SK-N-SH treated with all-trans-retinoic acid at 6 μM for 48 hours (cell line): ENCODE results near the gene C2orf42.

Experiments
- ATAC-seq: fragments of 200-7000 bp; cut with Tn5 transposase; 3 replicates; pipeline ENCODE4 v1.9.1; 2020; ENCODE audit warnings: mild to moderate bottlenecking, moderate library complexity
- ARNTL ChIP-seq: fragments of 450-650 bp; formaldehyde crosslinking; IDR thresholded peaks from 2 replicates; pipeline ENCODE4 v1.5.0; 2020; ENCODE audit warnings: low read depth, mild to moderate bottlenecking, moderate library complexity, borderline replicate concordance
- BACH2 ChIP-seq: fragments of 250-450 bp; sonication (Bioruptor Pico); IDR thresholded peaks from 2 replicates; pipeline ENCODE4 v1.9.0; 2021; ENCODE audit warnings: mild to moderate bottlenecking, borderline replicate concordance
- CSDC2 ChIP-seq: fragments of 250-450 bp; sonication (Bioruptor Pico); IDR thresholded peaks from 2 replicates; pipeline ENCODE4 v1.5.0; 2020; ENCODE audit warnings: mild to moderate bottlenecking, moderate library complexity
- CSRNP3 ChIP-seq: fragments of 250-450 bp; sonication (Bioruptor Pico); IDR thresholded peaks from 2 replicates; pipeline ENCODE4 v1.5.1; 2021; ENCODE audit warnings: mild to moderate bottlenecking, moderate library complexity
- ESRRG ChIP-seq: fragments of 250-450 bp; sonication (Bioruptor Pico); IDR thresholded peaks from 2 replicates; pipeline ENCODE4 v1.6.1; 2021; ENCODE audit warnings: mild to moderate bottlenecking
- GLIS3 ChIP-seq: fragments of 250-450 bp; sonication (Bioruptor Pico); IDR thresholded peaks from 2 replicates; pipeline ENCODE4 v1.5.0; 2020; ENCODE audit warnings: mild to moderate bottlenecking, moderate library complexity
- ISL1 ChIP-seq: fragments of 250-450 bp; sonication (Bioruptor Pico); IDR thresholded peaks from 2 replicates; pipeline ENCODE4 v2.1.2; 2022; ENCODE audit warnings: mild to moderate bottlenecking, moderate library complexity
- OSR1 ChIP-seq: fragments of 250-450 bp; sonication (Bioruptor Pico); IDR thresholded peaks from 2 replicates; pipeline ENCODE4 v1.8.0; 2022; ENCODE audit warnings: moderate library complexity, mild to moderate bottlenecking, inconsistent platforms
- PATZ1 ChIP-seq: fragments of 250-450 bp; sonication (Bioruptor Pico); IDR thresholded peaks from 2 replicates; pipeline ENCODE4 v1.8.0; 2020; ENCODE audit warnings: mild to moderate bottlenecking, moderate library complexity, borderline replicate concordance
- POU6F1 ChIP-seq: fragments of 250-450 bp; sonication (Bioruptor Pico); IDR thresholded peaks from 2 replicates; pipeline ENCODE4 v1.8.0; 2021; ENCODE audit warnings: low read depth, mild to moderate bottlenecking, moderate library complexity, borderline replicate concordance
- PPARA ChIP-seq: fragments of 250-450 bp; sonication (Bioruptor Pico); IDR thresholded peaks from 2 replicates; pipeline ENCODE4 v1.5.0; 2020; ENCODE audit warnings: mild to moderate bottlenecking, borderline replicate concordance
- RARB ChIP-seq: fragments of 250-450 bp; sonication (Bioruptor Pico); IDR thresholded peaks from 2 replicates; pipeline ENCODE4 v1.8.0; 2021; ENCODE audit warnings: mild to moderate bottlenecking, moderate library complexity
- TCF4 ChIP-seq: fragments of 250-450 bp; sonication (Bioruptor Pico); IDR thresholded peaks from 2 replicates; pipeline ENCODE4 v1.8.0; 2021; ENCODE audit warnings: mild to moderate bottlenecking, moderate library complexity, borderline replicate concordance
- TOX ChIP-seq: fragments of 250-450 bp; sonication (Bioruptor Pico); IDR thresholded peaks from 2 replicates; pipeline ENCODE4 v1.8.0; 2021; ENCODE audit warnings: mild to moderate bottlenecking, moderate library complexity, borderline replicate concordance
- TSHZ2 ChIP-seq: fragments of 250-450 bp; sonication (Bioruptor Pico); IDR thresholded peaks from 2 replicates; pipeline ENCODE4 v1.5.0; 2020; ENCODE audit warnings: mild to moderate bottlenecking, moderate library complexity
- ZC3H10 ChIP-seq: fragments of 250-450 bp; sonication (Bioruptor Pico); IDR thresholded peaks from 2 replicates; pipeline ENCODE4 v1.5.1; 2021; ENCODE audit warnings: mild to moderate bottlenecking, moderate library complexity
- ZFP3 ChIP-seq: fragments of 250-450 bp; sonication (Bioruptor Pico); IDR thresholded peaks from 2 replicates; pipeline ENCODE4 v1.5.0; 2020; ENCODE audit warnings: mild to moderate bottlenecking, moderate library complexity
- ZFP30 ChIP-seq: fragments of 450-650 bp; formaldehyde crosslinking; IDR thresholded peaks from 2 replicates; pipeline ENCODE4 v1.5.0; 2022; ENCODE audit warnings: mild to moderate bottlenecking, moderate library complexity
- ZNF565 ChIP-seq: fragments of 450-650 bp; formaldehyde crosslinking; conservative IDR thresholded peaks from 2 replicates; pipeline ENCODE4 v1.5.0; 2020; ENCODE audit warnings: low read depth, mild to moderate bottlenecking, moderate library complexity
- ZNF70 ChIP-seq: fragments of 450-650 bp; formaldehyde crosslinking; IDR thresholded peaks from 2 replicates; pipeline ENCODE4 v1.5.0; 2020; ENCODE audit warnings: mild to moderate bottlenecking, moderate library complexity

The C2orf42 gene

GRCh38 chr2:70116936-70117552, 73.8 kb downstream of the C2orf42 start:
- ATAC-seq, result no peak
- TF ChIP-seq TOX (CRISPR knock-in tag) (no peak), ZNF565 (CRISPR knock-in tag) (no peak), POU6F1 (CRISPR knock-in tag) (no peak), ZNF70 (CRISPR knock-in tag) (no peak), PATZ1 (no peak), ZC3H10 (CRISPR knock-in tag) (no peak), ARNTL (CRISPR knock-in tag) (no peak), RARB (CRISPR knock-in tag) (no peak), OSR1 (no peak), CSDC2 (CRISPR knock-in tag) (no peak)

- no peak for ATAC-seq
- TF ChIP-seq PATZ1 (no peak), ZFP30 (no peak), TSHZ2 (no peak), ISL1 (no peak), GLIS3 (CRISPR knock-in tag) (no peak), ARNTL (CRISPR knock-in tag) (no peak), CSRNP3 (no peak), POU6F1 (CRISPR knock-in tag) (no peak), TCF4 (no peak), OSR1 (no peak), PPARA (no peak), CSDC2 (CRISPR knock-in tag) (no peak), ESRRG (CRISPR knock-in tag) (no peak), ZNF565 (CRISPR knock-in tag) (no peak), BACH2 (no peak), ZFP3 (CRISPR knock-in tag) (no peak), ZC3H10 (CRISPR knock-in tag) (no peak)
Observed at GRCh38 chr2:70115646-70116442, 75.0 kb downstream of the C2orf42 start.
